Activated CD4-positive, alpha-beta T cell treated with anti-CD3 and anti-CD28 coated beads for 48 hours (primary cell): ENCODE results near the gene PPFIBP2.

Source experiments
- DNase-seq: peaks from one replicate; pipeline ENCODE4 v3.0.0-alpha.2; 2020

Gene PPFIBP2

GRCh38 chr11:7513234-7514098 lies at the start of gene PPFIBP2:
TSS of gene PPFIBP2 (plus strand) at chr11:7513999. CDS start at chr11:7549476, 35,477 bp downstream.
- DNase-seq = peak; percentile 86

DNA sequence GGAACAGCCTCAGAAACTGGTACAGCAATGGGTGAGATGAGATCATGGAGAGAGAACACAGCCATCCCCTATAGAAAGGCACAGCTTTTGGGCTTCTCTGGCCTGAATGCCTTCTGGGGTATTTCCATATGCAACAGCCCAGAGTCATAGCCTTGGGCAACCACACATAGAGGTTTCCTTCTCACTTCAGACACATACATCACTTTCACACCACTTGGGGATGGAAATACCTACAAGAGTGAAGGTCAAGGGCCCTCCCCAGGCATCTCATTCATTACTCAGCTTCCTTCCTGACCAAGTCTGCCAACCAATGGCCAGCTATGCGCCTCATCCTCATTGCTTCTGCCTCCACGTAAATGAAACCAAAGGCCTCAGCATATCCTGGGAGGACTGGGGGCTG lies 46.1 kb upstream of the PPFIBP2 start:
- peak; percentile 14 for DNase-seq

DNA sequence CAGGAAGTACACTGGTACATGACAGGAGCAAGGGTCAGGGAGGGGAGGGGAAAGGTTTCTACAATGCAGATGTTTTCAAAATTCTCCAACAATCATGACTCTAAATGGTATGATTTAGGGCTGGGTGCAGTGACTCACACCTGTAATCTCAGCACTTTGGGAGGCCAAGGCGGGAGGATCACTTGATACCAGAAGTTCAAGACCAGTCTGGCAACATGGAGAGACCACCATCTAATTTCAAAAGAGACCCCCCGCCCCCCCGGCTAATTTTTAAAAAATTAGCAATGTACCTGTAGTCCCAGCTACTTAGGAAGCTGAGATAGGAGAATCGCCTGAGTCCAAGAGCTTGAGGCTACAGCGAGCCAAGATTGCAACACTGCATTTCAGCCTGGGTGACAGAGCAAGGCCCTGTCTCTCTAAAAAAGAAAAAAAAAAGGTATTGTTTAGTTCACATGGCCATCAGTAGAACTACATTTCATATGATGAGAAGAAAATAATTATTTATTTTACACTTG lies 44.4 kb upstream of the PPFIBP2 start:
- no peak for DNase-seq

- no peak for DNase-seq
These were observed 42.7 kb upstream of the PPFIBP2 start for GRCh38 chr11:7471071-7471470.

- DNase-seq = no peak
These were observed 40.1 kb upstream of the PPFIBP2 start for GRCh38 chr11:7473717-7474116.

GRCh38 chr11:7480113-7480512 lies 33.7 kb upstream of the PPFIBP2 start:
- DNase-seq = no peak

GRCh38 chr11:7484131-7484530 lies 29.7 kb upstream of the PPFIBP2 start:
- no peak for DNase-seq

- DNase-seq = no peak
These were observed 29.2 kb upstream of the PPFIBP2 start for GRCh38 chr11:7484645-7485044.

GRCh38 chr11:7485186-7486097 lies 28.4 kb upstream of the PPFIBP2 start, which contains the start of gene OLFML1:
TSS of gene OLFML1 (plus strand) at chr11:7485506. CDS start at chr11:7485876, 370 bp downstream.
- no peak for DNase-seq

GRCh38 chr11:7486098-7486780 lies 27.6 kb upstream of the PPFIBP2 start:
- no peak for DNase-seq

DNA sequence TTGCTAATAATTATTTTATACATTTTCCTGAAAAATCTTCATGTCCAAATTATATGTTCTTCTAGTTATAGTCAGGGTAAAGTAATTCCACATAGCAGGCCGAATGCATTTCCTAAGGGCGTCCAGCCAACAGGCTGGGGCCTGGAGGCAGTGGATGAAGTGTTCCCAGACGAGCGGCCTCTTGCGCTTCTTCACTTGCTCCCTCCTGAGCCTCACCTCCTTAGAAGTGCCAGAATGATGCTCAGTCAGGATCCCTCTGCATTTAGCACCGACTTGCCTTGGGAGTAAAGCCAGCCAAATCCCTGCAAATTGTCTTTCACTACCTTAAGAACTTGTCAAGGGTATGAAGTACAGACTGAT lies 27.0 kb upstream of the PPFIBP2 start:
- DNase-seq = no peak

GRCh38 chr11:7487360-7487759 lies 26.4 kb upstream of the PPFIBP2 start:
- no peak for DNase-seq

DNA sequence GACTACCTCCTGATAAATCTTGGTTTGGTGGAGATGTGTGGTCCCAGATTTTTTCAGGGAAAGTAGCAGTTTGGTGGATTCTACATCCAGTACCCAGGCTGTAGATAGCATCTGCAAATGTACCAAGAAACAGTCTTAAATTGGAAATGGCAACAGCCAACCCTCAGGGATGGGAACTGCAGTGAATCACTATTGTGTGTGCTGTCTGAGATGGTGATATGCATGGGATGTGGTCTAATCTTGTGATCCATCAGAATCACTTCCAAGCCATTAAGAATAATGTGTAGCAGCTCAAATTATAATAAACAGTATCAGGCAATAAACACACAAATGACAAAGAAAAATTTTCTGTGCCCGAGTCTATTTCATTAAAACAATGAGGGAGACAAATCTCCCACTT lies 25.1 kb upstream of the PPFIBP2 start:
- DNase-seq = no peak

DNA sequence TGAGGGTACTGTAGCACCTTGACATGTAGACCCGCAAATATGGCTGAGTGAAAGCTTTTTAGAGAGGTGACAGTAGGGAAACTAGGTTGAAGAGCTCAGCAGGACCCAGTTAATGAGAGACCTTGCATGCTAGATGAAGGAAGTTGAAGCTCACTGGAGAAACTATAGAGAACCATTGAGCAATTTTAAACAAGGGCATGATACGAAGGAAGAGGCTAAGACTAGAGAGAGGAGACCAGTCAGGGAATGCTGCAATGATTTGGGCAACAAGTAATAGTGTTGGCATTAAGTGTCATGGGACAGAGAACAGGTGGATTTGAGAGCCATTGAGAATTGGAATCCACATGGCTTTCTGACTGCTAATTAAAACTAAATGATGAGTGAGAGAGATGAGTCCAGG lies 24.4 kb upstream of the PPFIBP2 start:
- no peak for DNase-seq

DNA sequence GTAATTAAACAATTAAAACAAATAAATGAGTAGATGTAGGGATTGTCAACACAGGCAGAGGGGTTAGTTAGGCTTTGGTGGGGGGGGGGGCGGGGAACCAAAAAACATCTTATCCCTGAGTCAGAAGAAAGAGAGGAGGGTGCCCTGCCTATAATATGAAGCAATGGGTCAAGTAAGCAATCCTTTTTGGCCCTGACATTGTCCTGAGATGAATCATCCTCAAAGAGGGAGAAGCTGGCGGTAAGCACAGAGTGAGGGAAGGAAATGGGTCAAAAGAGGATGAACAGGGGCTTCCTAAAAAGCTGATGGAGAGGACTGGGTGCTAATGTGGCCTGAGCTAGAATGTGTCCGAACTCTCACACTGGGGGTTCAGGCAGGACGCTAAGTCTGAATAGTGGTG lies 23.7 kb upstream of the PPFIBP2 start:
- no peak for DNase-seq

DNA sequence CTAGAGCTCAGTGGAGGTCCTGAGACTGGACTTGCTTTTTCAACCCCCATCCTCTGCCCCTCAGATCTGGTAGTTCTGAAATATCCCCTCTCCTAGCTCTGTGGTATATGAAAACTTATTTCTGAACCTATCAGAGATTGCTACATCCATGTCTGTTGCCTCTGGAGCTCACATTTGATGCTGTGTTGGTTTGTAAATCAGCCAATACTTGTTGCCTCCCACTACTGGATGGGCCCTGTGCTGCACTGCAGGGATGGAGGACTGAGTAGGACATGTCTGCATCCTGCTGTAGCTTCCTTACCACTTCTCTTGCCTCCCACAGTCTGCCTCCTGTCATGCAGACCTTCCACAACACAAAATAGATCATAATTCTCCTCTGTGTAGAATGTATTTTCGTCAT lies 23.3 kb upstream of the PPFIBP2 start:
- DNase-seq = no peak

- no peak for DNase-seq
These were observed 21.5 kb upstream of the PPFIBP2 start for GRCh38 chr11:7492253-7492652.

DNA sequence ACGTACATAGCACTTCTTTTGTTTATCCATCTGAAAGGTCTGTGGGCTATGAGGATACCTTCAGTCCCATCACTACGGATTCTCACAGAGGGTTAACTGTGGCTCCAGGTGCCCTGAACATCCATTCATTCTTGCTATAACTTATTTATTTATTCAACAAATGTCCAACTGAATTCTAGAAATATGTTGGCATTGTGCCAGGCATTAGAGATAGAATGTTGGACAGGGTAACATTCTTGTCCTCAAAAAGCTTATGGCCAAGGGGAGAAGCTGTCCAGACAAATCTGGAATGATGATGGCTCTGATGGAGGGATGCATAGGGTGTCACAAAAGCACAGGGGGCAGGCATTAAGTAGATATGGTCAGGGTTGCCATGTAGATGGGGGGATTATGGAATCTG lies 20.1 kb upstream of the PPFIBP2 start:
- DNase-seq = no peak

GRCh38 chr11:7494086-7494745 lies 19.6 kb upstream of the PPFIBP2 start:
- DNase-seq = no peak

- DNase-seq = peak; percentile 20
These were observed 17.8 kb upstream of the PPFIBP2 start for GRCh38 chr11:7495882-7496551.

DNA sequence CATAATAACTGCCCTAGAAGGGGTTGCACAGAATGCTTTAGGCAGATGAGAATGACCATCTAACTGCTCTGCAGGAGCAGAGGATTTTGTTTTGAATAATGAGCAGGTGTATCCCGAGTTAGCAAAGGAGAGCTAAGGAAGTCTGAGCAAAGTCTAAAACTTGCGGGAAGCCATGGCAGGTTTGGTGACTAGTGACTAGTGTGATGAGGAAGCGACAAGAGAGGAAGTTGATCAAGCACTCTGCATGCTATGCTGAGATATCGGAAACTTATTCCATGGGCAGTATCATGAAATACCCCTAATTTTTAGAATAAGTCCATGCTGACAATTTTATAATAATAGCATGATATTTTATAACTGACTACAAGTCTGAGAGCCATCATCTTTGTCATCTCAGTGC lies 15.6 kb upstream of the PPFIBP2 start:
- no peak for DNase-seq

DNA sequence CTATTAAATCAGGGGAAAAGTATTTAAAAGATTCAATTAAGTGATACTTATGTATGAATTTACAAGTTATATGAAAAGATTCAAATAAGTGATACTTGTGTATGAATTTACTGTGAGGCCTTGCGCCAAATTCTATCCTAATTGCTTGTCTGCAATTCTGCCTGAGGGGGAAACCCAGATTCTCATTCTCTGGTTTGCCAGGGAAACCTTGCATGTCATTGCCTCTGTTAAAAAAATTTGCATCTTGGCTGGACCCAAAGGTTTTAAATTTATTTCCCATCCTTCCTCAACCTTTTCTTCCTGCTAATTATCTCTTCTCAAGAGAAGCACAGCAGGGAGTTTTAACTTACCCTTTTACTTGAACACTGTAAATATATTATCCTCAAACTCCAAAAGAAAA lies 14.7 kb upstream of the PPFIBP2 start:
- DNase-seq = no peak
